ENCODE results near the gene UBB. TPM values are rescaled to one million over a fixed set of nuclear protein-coding genes. Genes with fewer than 3 reads are reported as not detected.
"Not testable (repeated sequence)": the region's sequence is repeated elsewhere in the genome, so short reads cannot be mapped to it uniquely, and the experiment has no call there.

The UBB gene
- total and polyA plus RNA-seq, 2 donors from 2014 or later = 1,214 to 2,605 TPM

GRCh38 chr17:16391451-16391850 is 10.6 kb downstream of the UBB start:
- no peak for FAIRE-seq
- Histone ChIP-seq H3K36me3 (ENCODE audit: control insufficient read depth in 2 of 3, insufficient read depth in 3 of 3, low read length in 3 of 3) (no peaks in the 10 kb centered on the region), H3K4me1 (ENCODE audit: control insufficient read depth in 2 of 3, insufficient read depth in 2 of 3, low read depth in 1 of 3, low read length in 3 of 3) (no peaks in the 10 kb centered on the region), H3K9ac (ENCODE audit: low read length in 3 of 3) (no peak overlapping the region), H3K27me3 (ENCODE audit: control insufficient read depth, insufficient read depth, low read length) (no peaks in the 10 kb centered on the region), H3K27ac (ENCODE audit: low read depth in 2 of 2, low read length in 2 of 2) (no peak overlapping the region), H3K9me3 (ENCODE audit: control insufficient read depth in 2 of 3, insufficient read depth in 1 of 3, low read length in 3 of 3) (no peaks in the 10 kb centered on the region), H3K4me3 (ENCODE audit: low read length in 3 of 3) (no peak overlapping the region)
- TF ChIP-seq CTCF (IDR thresholded peaks at IDR 0.05; ENCODE audit: borderline replicate concordance, extremely low read depth, insufficient read depth) = no peak
- intact Hi-C loops (cut with DNase I) = no loop called here
- peak in 1 of 5 donors; percentile 62 for DNase-seq

- H3K36me3 ChIP-seq (ENCODE audit: control insufficient read depth in 2 of 3, insufficient read depth in 3 of 3, low read length in 3 of 3); H3K9ac ChIP-seq (ENCODE audit: low read length in 3 of 3); H3K27ac ChIP-seq (ENCODE audit: low read depth in 2 of 2, low read length in 2 of 2); H3K27me3 ChIP-seq (ENCODE audit: control insufficient read depth, insufficient read depth, low read length); H3K4me3 ChIP-seq (ENCODE audit: low read length in 3 of 3); H3K4me1 ChIP-seq (ENCODE audit: control insufficient read depth in 2 of 3, insufficient read depth in 2 of 3, low read depth in 1 of 3, low read length in 3 of 3); FAIRE-seq; H3K9me3 ChIP-seq (ENCODE audit: control insufficient read depth in 2 of 3, insufficient read depth in 1 of 3, low read length in 3 of 3); intact Hi-C loops (cut with DNase I): not testable (repeated sequence)
- DNase-seq = peak in 1 of 5 donors; percentile 26
These were observed 11.6 kb downstream of the UBB start for GRCh38 chr17:16392491-16392890.

DNA sequence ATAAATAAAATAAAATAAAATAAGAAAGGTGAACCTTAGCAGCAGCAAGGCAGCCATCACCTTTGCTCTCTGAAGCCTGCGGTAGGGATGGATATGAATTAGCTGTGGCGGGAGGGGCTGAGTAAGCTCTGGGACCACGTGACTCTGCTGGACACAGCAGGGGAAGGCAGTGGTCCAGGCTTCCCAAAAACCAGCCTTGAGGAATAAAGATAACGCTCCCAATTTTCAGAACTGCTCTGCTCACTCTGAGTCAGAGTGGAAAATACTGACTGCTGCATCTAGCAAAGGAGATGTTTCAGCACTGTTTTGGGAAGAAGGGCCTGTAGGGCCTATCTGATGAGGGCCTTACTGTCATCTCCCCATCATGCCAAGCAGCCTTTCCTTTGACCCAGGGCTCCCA is 15.0 kb downstream of the UBB start:
- FAIRE-seq; H3K36me3 ChIP-seq (ENCODE audit: control insufficient read depth in 2 of 3, insufficient read depth in 3 of 3, low read length in 3 of 3); H3K4me3 ChIP-seq (ENCODE audit: low read length in 3 of 3); H3K9me3 ChIP-seq (ENCODE audit: control insufficient read depth in 2 of 3, insufficient read depth in 1 of 3, low read length in 3 of 3); intact Hi-C loops (cut with DNase I); H3K9ac ChIP-seq (ENCODE audit: low read length in 3 of 3); H3K27ac ChIP-seq (ENCODE audit: low read depth in 2 of 2, low read length in 2 of 2); H3K4me1 ChIP-seq (ENCODE audit: control insufficient read depth in 2 of 3, insufficient read depth in 2 of 3, low read depth in 1 of 3, low read length in 3 of 3); H3K27me3 ChIP-seq (ENCODE audit: control insufficient read depth, insufficient read depth, low read length): not testable (repeated sequence)
- peak in 1 of 5 donors; percentile 10 for DNase-seq

- H3K27ac ChIP-seq (ENCODE audit: low read depth in 2 of 2, low read length in 2 of 2); H3K4me1 ChIP-seq (ENCODE audit: control insufficient read depth in 2 of 3, insufficient read depth in 2 of 3, low read depth in 1 of 3, low read length in 3 of 3); H3K9ac ChIP-seq (ENCODE audit: low read length in 3 of 3); FAIRE-seq; H3K36me3 ChIP-seq (ENCODE audit: control insufficient read depth in 2 of 3, insufficient read depth in 3 of 3, low read length in 3 of 3); H3K9me3 ChIP-seq (ENCODE audit: control insufficient read depth in 2 of 3, insufficient read depth in 1 of 3, low read length in 3 of 3); intact Hi-C loops (cut with DNase I); H3K27me3 ChIP-seq (ENCODE audit: control insufficient read depth, insufficient read depth, low read length); H3K4me3 ChIP-seq (ENCODE audit: low read length in 3 of 3): not testable (repeated sequence)
- DNase-seq = peak in 1 of 5 donors; percentile 4
These were observed 15.8 kb downstream of the UBB start for GRCh38 chr17:16396693-16397092.

DNA sequence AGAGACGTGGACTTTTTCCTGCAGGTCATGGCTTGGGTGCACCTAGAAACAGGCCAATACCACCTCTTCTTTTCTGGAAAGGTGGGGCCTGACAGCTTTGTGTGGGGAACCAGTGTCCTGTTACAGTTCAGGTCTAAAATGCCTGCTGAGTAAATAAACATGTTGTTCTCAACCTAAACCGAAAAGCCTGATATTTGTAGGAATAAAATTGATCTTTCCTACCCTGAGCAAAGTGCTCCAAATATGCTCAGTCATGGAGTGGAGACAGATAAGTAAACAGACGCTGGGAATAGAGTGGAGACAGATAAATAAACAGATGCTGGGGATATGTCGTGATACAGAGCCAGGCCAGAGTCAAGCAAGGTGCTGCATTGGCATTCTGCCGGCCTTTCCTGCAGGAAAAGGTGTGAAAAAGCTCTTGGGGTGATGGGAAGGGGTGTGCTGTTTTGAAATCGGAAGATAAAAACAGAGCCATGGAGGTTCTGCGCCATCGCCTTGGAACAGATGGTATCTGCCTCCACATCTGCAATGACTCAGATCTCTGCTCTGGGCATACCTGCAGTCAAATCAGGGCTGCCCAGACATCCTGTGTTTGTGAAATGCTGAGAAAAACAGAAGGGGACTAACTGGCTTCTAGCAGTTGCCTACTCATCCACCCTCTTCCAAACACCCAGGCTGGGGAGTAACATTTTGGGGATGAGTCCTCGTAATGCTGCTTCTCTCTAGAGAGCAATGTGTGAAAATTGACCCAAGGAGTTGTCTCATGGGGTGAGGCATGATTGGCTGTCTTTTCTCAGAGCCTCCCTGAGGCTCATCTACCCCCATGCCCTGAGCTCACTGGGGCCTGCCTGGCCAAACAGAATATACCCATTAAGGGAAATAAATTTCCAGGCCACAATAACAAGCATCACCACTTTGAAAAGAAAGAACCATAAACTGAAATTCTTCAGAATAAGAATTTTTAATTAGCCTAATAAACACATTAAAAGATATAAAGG is 17.7 kb downstream of the UBB start:
- H3K9ac ChIP-seq (ENCODE audit: low read length in 3 of 3) = no peak overlapping the region
- TF ChIP-seq CTCF (IDR thresholded peaks at IDR 0.05; ENCODE audit: borderline replicate concordance, extremely low read depth, insufficient read depth) = no peak
- intact Hi-C loops (cut with DNase I) = no loop called here
- no peak overlapping the region for H3K27ac ChIP-seq (ENCODE audit: low read depth in 2 of 2, low read length in 2 of 2)
- H3K4me1 ChIP-seq (ENCODE audit: control insufficient read depth in 2 of 3, insufficient read depth in 2 of 3, low read depth in 1 of 3, low read length in 3 of 3) = no peaks in the 10 kb centered on the region
- DNase-seq = peak in 3 of 5 donors; percentile 29 to 40 (median 29)
- no peak for FAIRE-seq
- H3K4me3 ChIP-seq (ENCODE audit: low read length in 3 of 3) = no peak overlapping the region
- H3K9me3 ChIP-seq (ENCODE audit: control insufficient read depth in 2 of 3, insufficient read depth in 1 of 3, low read length in 3 of 3) = no peaks in the 10 kb centered on the region
- no peaks in the 10 kb centered on the region for H3K27me3 ChIP-seq (ENCODE audit: control insufficient read depth, insufficient read depth, low read length)
- no peaks in the 10 kb centered on the region for H3K36me3 ChIP-seq (ENCODE audit: control insufficient read depth in 2 of 3, insufficient read depth in 3 of 3, low read length in 3 of 3)

GRCh38 chr17:16403847-16404246 is 23.0 kb downstream of the UBB start:
- H3K9ac ChIP-seq (ENCODE audit: low read length in 3 of 3) = not testable (repeated sequence)

More at GRCh38 chr17:16403847-16404246, 23.0 kb downstream of the UBB start:
- intact Hi-C loops (cut with DNase I); FAIRE-seq; DNase-seq; H3K9me3 ChIP-seq (ENCODE audit: control insufficient read depth in 2 of 3, insufficient read depth in 1 of 3, low read length in 3 of 3); H3K36me3 ChIP-seq (ENCODE audit: control insufficient read depth in 2 of 3, insufficient read depth in 3 of 3, low read length in 3 of 3); H3K4me1 ChIP-seq (ENCODE audit: control insufficient read depth in 2 of 3, insufficient read depth in 2 of 3, low read depth in 1 of 3, low read length in 3 of 3); H3K27ac ChIP-seq (ENCODE audit: low read depth in 2 of 2, low read length in 2 of 2); H3K4me3 ChIP-seq (ENCODE audit: low read length in 3 of 3); H3K27me3 ChIP-seq (ENCODE audit: control insufficient read depth, insufficient read depth, low read length): not testable (repeated sequence)
